ENCODE results near the gene NACAD. TPM values are rescaled to one million over a fixed set of nuclear protein-coding genes. Genes with fewer than 3 reads are reported as not detected.

The NACAD gene
- total and polyA plus RNA-seq, 2 of the 4 experiments (the other 2 are of a cell fraction) = 0.54 to 2.2 TPM

DNA sequence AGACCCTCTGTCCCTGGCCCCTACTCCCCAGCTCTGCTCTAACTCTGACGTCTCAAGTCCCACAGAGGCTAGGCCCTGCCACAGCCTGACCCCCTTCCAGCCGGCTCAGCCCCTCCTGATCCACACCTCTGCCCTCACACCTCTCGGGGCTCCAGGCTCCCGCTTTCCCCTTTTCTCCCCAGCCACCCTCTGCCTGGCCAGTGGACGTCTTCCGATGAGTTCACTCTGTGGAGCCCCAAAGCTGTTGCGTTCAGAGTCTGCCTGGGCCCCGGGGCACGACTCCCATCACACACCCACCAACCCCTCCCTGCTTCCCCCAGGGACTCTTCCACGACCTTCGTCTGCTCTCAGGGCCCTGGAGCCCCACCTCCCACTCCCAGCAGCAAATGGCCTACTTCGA, 41.1 kb upstream of the NACAD start:
- Histone ChIP-seq H3K4me2 (ENCODE audit: low read depth, low read length) (no peak overlapping the region), H3K4me1 (ENCODE audit: control insufficient read depth, insufficient read depth, low read length) (no peaks in the 10 kb centered on the region), H3K9me3 (ENCODE audit: control insufficient read depth, insufficient read depth, low read length) (no peaks in the 10 kb centered on the region), H3K27me3 (ENCODE audit: control insufficient read depth, insufficient read depth, low read length) (peaks cover 21% of the 10 kb centered on the region), H2AFZ (replicated peaks; ENCODE audit: low read length, poor library complexity) (no peak overlapping the region), H3K14ac (replicated peaks; ENCODE audit: low read depth, low read length) (no peak overlapping the region), H3K79me1 (ENCODE audit: low read depth in 1 of 2, low read length in 2 of 2) (no peaks in the 10 kb centered on the region), H3K56ac (ENCODE audit: extremely low read depth, insufficient read depth, low read length) (no peak overlapping the region), H2BK120ac (ENCODE audit: low read depth, low read length) (no peak overlapping the region), H4K91ac (ENCODE audit: insufficient read depth, low read depth, low read length) (no peak overlapping the region), H3K4ac (ENCODE audit: low read depth, low read length) (no peak overlapping the region), H3K23ac (ENCODE audit: low read depth, low read length) (no peak overlapping the region), H3K4me3 (ENCODE audit: insufficient read depth, low read depth, low read length) (no peak overlapping the region), H4K5ac (ENCODE audit: low read depth, low read length) (no peak overlapping the region), H2AK9ac (replicated peaks; ENCODE audit: low read depth, low read length, poor library complexity) (no peak overlapping the region), H4K8ac (ENCODE audit: low read depth in 2 of 2, low read length in 2 of 2) (no peak overlapping the region), H3K9me1 (ENCODE audit: insufficient read depth, low read length) (no peaks in the 10 kb centered on the region; the same call in 1 of the 2 replicates), H3K27ac (ENCODE audit: insufficient read depth, low read length) (no peak overlapping the region), H2BK15ac (ENCODE audit: low read depth, low read length) (no peak overlapping the region), H2AK5ac (ENCODE audit: low read depth, low read length) (no peak overlapping the region), H3K18ac (ENCODE audit: low read depth, low read length) (no peak overlapping the region), H2BK20ac (ENCODE audit: low read depth, low read length) (no peak overlapping the region), H3K9ac (ENCODE audit: low read depth, low read length) (no peak overlapping the region), H2BK5ac (ENCODE audit: low read depth, low read length, poor library complexity, severe bottlenecking) (no peak overlapping the region), H3K36me3 (ENCODE audit: control insufficient read depth, insufficient read depth, low read length) (no peaks in the 10 kb centered on the region), H4K20me1 (ENCODE audit: insufficient read depth, low read length) (no peaks in the 10 kb centered on the region)
- in situ Hi-C loops (cut with MboI; ENCODE audit: low sequenced_read_pairs) = loop anchor here (10.0 kb wide), 3 partner anchors 165 to 535 kb away; no protein-coding TSS in a partner anchor
- no TSS peak for BruUV-seq (replicated peaks)
- DNase-seq (no peak), ATAC-seq (ENCODE audit: low read depth) (no peak)
- POLR2A ChIA-PET (ENCODE audit: unreplicated experiment) = no interaction called here
- intact Hi-C loops (cut with micrococcal nuclease) = no loop called here
- CTCF ChIA-PET = no interaction called here
- dilution Hi-C loops (cut with HindIII; ENCODE audit: low sequenced_read_pairs, unreplicated experiment) = no loop called here
- TF ChIP-seq NFE2L2 (IDR thresholded peaks at IDR 0.05; ENCODE audit: low read depth, low read length) (no peak), BHLHE40 (IDR thresholded peaks at IDR 0.05; ENCODE audit: low read depth, low read length) (no peak), MXI1 (IDR thresholded peaks at IDR 0.05; ENCODE audit: borderline replicate concordance, low read depth, low read length) (no peak), SMC3 (IDR thresholded peaks at IDR 0.05; ENCODE audit: low read depth, low read length) (no peak), RFX5 (IDR thresholded peaks at IDR 0.05; ENCODE audit: low read depth, low read length) (no peak), MAZ (IDR thresholded peaks at IDR 0.05; ENCODE audit: borderline replicate concordance, low read depth, low read length) (no peak), FOS (IDR thresholded peaks at IDR 0.05; ENCODE audit: low read depth, low read length) (no peak), CEBPB (IDR thresholded peaks at IDR 0.05; ENCODE audit: low read depth, low read length) (no peak), RCOR1 (IDR thresholded peaks at IDR 0.05; ENCODE audit: insufficient replicate concordance, low read length) (no peak), CHD1 (IDR thresholded peaks at IDR 0.05; ENCODE audit: low read depth, low read length) (no peak), RAD21 (IDR thresholded peaks at IDR 0.05; ENCODE audit: low read length) (no peak)
- TF ChIP-seq, protein P1, sequence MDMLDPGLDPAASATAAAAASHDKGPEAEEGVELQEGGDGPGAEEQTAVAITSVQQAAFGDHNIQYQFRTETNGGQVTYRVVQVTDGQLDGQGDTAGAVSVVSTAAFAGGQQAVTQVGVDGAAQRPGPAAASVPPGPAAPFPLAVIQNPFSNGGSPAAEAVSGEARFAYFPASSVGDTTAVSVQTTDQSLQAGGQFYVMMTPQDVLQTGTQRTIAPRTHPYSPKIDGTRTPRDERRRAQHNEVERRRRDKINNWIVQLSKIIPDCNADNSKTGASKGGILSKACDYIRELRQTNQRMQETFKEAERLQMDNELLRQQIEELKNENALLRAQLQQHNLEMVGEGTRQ (IDR thresholded peaks at IDR 0.05; ENCODE audit: low read depth, low read length) = no peak
- TF ChIP-seq, protein P2, sequence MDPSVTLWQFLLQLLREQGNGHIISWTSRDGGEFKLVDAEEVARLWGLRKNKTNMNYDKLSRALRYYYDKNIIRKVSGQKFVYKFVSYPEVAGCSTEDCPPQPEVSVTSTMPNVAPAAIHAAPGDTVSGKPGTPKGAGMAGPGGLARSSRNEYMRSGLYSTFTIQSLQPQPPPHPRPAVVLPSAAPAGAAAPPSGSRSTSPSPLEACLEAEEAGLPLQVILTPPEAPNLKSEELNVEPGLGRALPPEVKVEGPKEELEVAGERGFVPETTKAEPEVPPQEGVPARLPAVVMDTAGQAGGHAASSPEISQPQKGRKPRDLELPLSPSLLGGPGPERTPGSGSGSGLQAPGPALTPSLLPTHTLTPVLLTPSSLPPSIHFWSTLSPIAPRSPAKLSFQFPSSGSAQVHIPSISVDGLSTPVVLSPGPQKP (IDR thresholded peaks at IDR 0.05; ENCODE audit: borderline replicate concordance, low read depth, low read length) = no peak
- WGBS, 2 experiments (ENCODE audit: extremely low coverage in 2 of 2, insufficient read length in 1 of 2) = 35% methylated on average over 2 of the region's 12 CpGs; no CpG with 5 or more reads in 1 of the 2 experiments
